ENCODE results near the gene SBF1. TPM values are rescaled to one million over a fixed set of nuclear protein-coding genes. Genes with fewer than 3 reads are reported as not detected.

Gene SBF1
- total and polyA plus RNA-seq, 2 of the 13 experiments (the other 11 are each of a cell fraction or from before 2014, with no cell fraction given) = 31.7 to 40.9 TPM

GRCh38 chr22:50396751-50397370 lies 78.0 kb downstream of the SBF1 start (continued):
- TF ChIP-seq ZNF512B (CRISPR knock-in tag; IDR thresholded peaks at IDR 0.05; ENCODE audit: borderline replicate concordance) (0 out of 2 replicates have a peak, but pooled peaks have one; percentile 20), KAT8 (CRISPR knock-in tag; IDR thresholded peaks at IDR 0.05) (peak; percentile 81), ZNF441 (CRISPR knock-in tag; IDR thresholded peaks at IDR 0.05; ENCODE audit: borderline replicate concordance) (no peak; the same call in 1 of the 2 replicates), HOXA7 (CRISPR knock-in tag; IDR thresholded peaks at IDR 0.05) (no peak), SP140L (CRISPR knock-in tag; IDR thresholded peaks at IDR 0.05; ENCODE audit: borderline replicate concordance) (no peak), ARID2 (CRISPR knock-in tag; IDR thresholded peaks at IDR 0.05; ENCODE audit: borderline replicate concordance) (no peak), NR2C2 (CRISPR knock-in tag; IDR thresholded peaks at IDR 0.05; ENCODE audit: borderline replicate concordance) (peak; percentile 66), NFKB2 (CRISPR knock-in tag; IDR thresholded peaks at IDR 0.05; ENCODE audit: borderline replicate concordance) (no peak), ZNF605 (CRISPR knock-in tag; IDR thresholded peaks at IDR 0.05) (peak; percentile 78; the same call in 1 of the 2 replicates), MXI1 (IDR thresholded peaks at IDR 0.05; ENCODE audit: borderline replicate concordance, low read depth, low read length) (no peak), AFF4 (CRISPR knock-in tag; IDR thresholded peaks at IDR 0.05) (no peak), ZNF564 (CRISPR knock-in tag; IDR thresholded peaks at IDR 0.05) (no peak), SPEN (CRISPR knock-in tag; IDR thresholded peaks at IDR 0.05; ENCODE audit: low read depth) (peak; percentile 58; the same call in 1 of the 2 replicates), ZNF687 (CRISPR knock-in tag; IDR thresholded peaks at IDR 0.05) (peak; percentile 42; the same call in 1 of the 2 replicates), DR1 (CRISPR knock-in tag; IDR thresholded peaks at IDR 0.05) (no peak), ZNF101 (CRISPR knock-in tag; IDR thresholded peaks at IDR 0.05; ENCODE audit: borderline replicate concordance, low read depth) (no peak), BATF2 (CRISPR knock-in tag; IDR thresholded peaks at IDR 0.05) (no peak), RFXAP (CRISPR knock-in tag; IDR thresholded peaks at IDR 0.05; ENCODE audit: borderline replicate concordance) (peak; percentile 67; the same call in 1 of the 2 replicates)

Data from HepG2 (cell line).